ENCODE data around the gene BRD9. TPM values are rescaled to one million over a fixed set of nuclear protein-coding genes. Genes with fewer than 3 reads are reported as not detected.

The BRD9 gene
- total and polyA plus RNA-seq, 2 donors (not counting 1 experiment from before 2014, with no cell fraction given): 13.0 to 35.3 TPM

GRCh38 chr5:876398-877365 lies 15.9 kb downstream of the BRD9 start:
- peaks cover 37% of the 10 kb centered on the region for H3K36me3 ChIP-seq (ENCODE audit: control insufficient read depth, insufficient read depth, low read length)

DNA sequence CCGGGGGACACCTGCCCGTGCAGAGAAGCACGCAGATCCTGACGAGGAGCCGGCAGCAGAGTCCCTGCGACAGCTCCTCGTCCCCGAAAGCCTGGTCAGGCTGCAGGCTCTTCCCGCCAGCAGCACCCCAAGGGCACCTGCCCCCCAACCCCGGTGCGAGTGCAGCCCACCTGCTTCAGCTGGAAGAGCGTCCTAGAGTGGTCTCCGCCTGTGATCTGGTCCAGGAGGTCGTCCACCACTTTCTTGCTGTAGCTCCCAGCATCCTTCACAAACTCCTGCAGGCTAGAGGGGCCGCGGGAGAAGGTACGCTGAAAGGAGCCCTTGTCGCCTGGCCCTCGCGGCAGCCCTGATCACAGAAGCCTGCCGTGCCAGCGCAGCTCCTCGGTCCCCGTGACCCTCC lies 16.7 kb downstream of the BRD9 start:
- H3K79me2 ChIP-seq (ENCODE audit: control insufficient read depth, insufficient read depth, low read length): peaks cover 1% of the 10 kb centered on the region
- H3K27me3 ChIP-seq (ENCODE audit: control insufficient read depth, insufficient read depth, low read length): no peaks in the 10 kb centered on the region
- peaks cover 35% of the 10 kb centered on the region for H3K36me3 ChIP-seq (ENCODE audit: control insufficient read depth, insufficient read depth, low read length)
- DNase-seq (ENCODE audit: low read depth in 2 of 2): no peak
- H3K4me1 ChIP-seq (ENCODE audit: control insufficient read depth, extremely low read depth, insufficient read depth, low read length): no peaks in the 10 kb centered on the region
- H3K27ac ChIP-seq (ENCODE audit: insufficient read depth, low read length): no peak overlapping the region
- no peak overlapping the region for H3K4me3 ChIP-seq (replicated peaks in 1 of 4; ENCODE audit: control extremely low read depth in 1 of 4, insufficient read depth in 1 of 4, low read depth in 3 of 4, low read length in 4 of 4)
- no peak overlapping the region for H3K4me2 ChIP-seq (ENCODE audit: extremely low read depth, insufficient read depth, low read length)
- TF ChIP-seq EZH2 (IDR thresholded peaks at IDR 0.05; ENCODE audit: low read length, missing control alignments) (no peak), CTCF (conservative IDR thresholded peaks at IDR 0.05 in 1 of 2, IDR thresholded peaks at IDR 0.05 in 1 of 2; ENCODE audit: low read depth in 1 of 2, low read length in 2 of 2) (no peak)
- H2AFZ ChIP-seq (ENCODE audit: low read length): no peak overlapping the region
- H3K9me3 ChIP-seq (ENCODE audit: control insufficient read depth, insufficient read depth, low read depth, low read length): no peaks in the 10 kb centered on the region
- H3K9ac ChIP-seq (ENCODE audit: insufficient read depth, low read length): no peak overlapping the region
- no peaks in the 10 kb centered on the region for H4K20me1 ChIP-seq (ENCODE audit: control insufficient read depth, extremely low read depth, insufficient read depth, low read length)

More at GRCh38 chr5:876398-877365, 15.9 kb downstream of the BRD9 start:
- H3K4me2 ChIP-seq (ENCODE audit: extremely low read depth, insufficient read depth, low read length): no peak overlapping the region
- no peak overlapping the region for H3K9ac ChIP-seq (ENCODE audit: insufficient read depth, low read length)
- no peak overlapping the region for H3K27ac ChIP-seq (ENCODE audit: insufficient read depth, low read length)
- no peaks in the 10 kb centered on the region for H3K27me3 ChIP-seq (ENCODE audit: control insufficient read depth, insufficient read depth, low read length)
- no peaks in the 10 kb centered on the region for H4K20me1 ChIP-seq (ENCODE audit: control insufficient read depth, extremely low read depth, insufficient read depth, low read length)
- H3K4me1 ChIP-seq (ENCODE audit: control insufficient read depth, extremely low read depth, insufficient read depth, low read length): no peaks in the 10 kb centered on the region
- TF ChIP-seq EZH2 (IDR thresholded peaks at IDR 0.05; ENCODE audit: low read length, missing control alignments) (no peak), CTCF (conservative IDR thresholded peaks at IDR 0.05 in 1 of 2, IDR thresholded peaks at IDR 0.05 in 1 of 2; ENCODE audit: low read depth in 1 of 2, low read length in 2 of 2) (no peak)
- H3K4me3 ChIP-seq (replicated peaks in 1 of 4; ENCODE audit: control extremely low read depth in 1 of 4, insufficient read depth in 1 of 4, low read depth in 3 of 4, low read length in 4 of 4): no peak overlapping the region
- H3K9me3 ChIP-seq (ENCODE audit: control insufficient read depth, insufficient read depth, low read depth, low read length): no peaks in the 10 kb centered on the region
- no peak overlapping the region for H2AFZ ChIP-seq (ENCODE audit: low read length)
- peaks cover 5% of the 10 kb centered on the region for H3K79me2 ChIP-seq (ENCODE audit: control insufficient read depth, insufficient read depth, low read length)
- DNase-seq (ENCODE audit: low read depth in 2 of 2): no peak

DNA sequence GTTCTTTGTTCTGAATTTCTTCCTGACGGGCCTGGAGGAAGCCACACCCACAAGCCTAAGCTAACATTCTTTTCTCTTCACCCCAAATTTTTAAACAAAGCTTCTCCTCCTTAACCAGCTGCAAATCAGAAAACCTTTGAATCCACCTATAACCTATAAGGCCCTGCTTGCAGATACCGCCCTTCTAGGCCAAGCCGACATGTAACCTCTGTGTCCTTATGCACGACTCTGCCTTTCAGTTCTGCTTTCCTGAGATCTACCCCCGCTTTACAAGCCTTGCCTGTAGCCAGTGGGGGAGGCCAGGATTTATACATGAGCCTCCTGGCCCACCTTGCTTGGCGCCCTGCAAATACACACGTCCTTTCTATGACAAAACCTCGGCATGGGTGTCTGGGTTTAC lies 19.3 kb downstream of the BRD9 start:
- no peak for TF ChIP-seq CTCF (conservative IDR thresholded peaks at IDR 0.05 in 1 of 2, IDR thresholded peaks at IDR 0.05 in 1 of 2; ENCODE audit: low read depth in 1 of 2, low read length in 2 of 2)
- no peak for TF ChIP-seq EZH2 (IDR thresholded peaks at IDR 0.05; ENCODE audit: low read length, missing control alignments)
- Histone ChIP-seq H3K27ac (ENCODE audit: insufficient read depth, low read length) (no peak overlapping the region), H3K4me3 (replicated peaks in 1 of 4; ENCODE audit: control extremely low read depth in 1 of 4, insufficient read depth in 1 of 4, low read depth in 3 of 4, low read length in 4 of 4) (no peak overlapping the region), H3K4me1 (ENCODE audit: control insufficient read depth, extremely low read depth, insufficient read depth, low read length) (no peaks in the 10 kb centered on the region), H3K9ac (ENCODE audit: insufficient read depth, low read length) (no peak overlapping the region), H3K79me2 (ENCODE audit: control insufficient read depth, insufficient read depth, low read length) (no peaks in the 10 kb centered on the region), H2AFZ (ENCODE audit: low read length) (no peak overlapping the region), H4K20me1 (ENCODE audit: control insufficient read depth, extremely low read depth, insufficient read depth, low read length) (no peaks in the 10 kb centered on the region), H3K4me2 (ENCODE audit: extremely low read depth, insufficient read depth, low read length) (no peak overlapping the region), H3K36me3 (ENCODE audit: control insufficient read depth, insufficient read depth, low read length) (peaks cover 45% of the 10 kb centered on the region), H3K9me3 (ENCODE audit: control insufficient read depth, insufficient read depth, low read depth, low read length) (no peaks in the 10 kb centered on the region), H3K27me3 (ENCODE audit: control insufficient read depth, insufficient read depth, low read length) (no peaks in the 10 kb centered on the region)
- no peak for DNase-seq (ENCODE audit: low read depth in 2 of 2)

All from fibroblast of lung (primary cell).